Heart right ventricle (tissue), 16 donors: ENCODE data around the gene TSHR. TPM values are rescaled to one million over a fixed set of nuclear protein-coding genes. Genes with fewer than 3 reads are reported as not detected.

ENCODE experiments used
- ATAC-seq, 8 donors: fragments of 200-7000 bp; cut with Tn5 transposase; one replicate each; pipeline ENCODE4 v1.9.1; 2020; ENCODE audit warnings: mild to moderate bottlenecking in 8 of 8, moderate library complexity in 8 of 8, moderate number of reproducible peaks in 1 of 8
- DNase-seq, 2 donors: peaks; one replicate each; pipeline ENCODE4 v3.0.0-alpha.2; 2020
- H3K27ac ChIP-seq, 10 donors: fragments of 200-600 bp; sonication (generic) in 2 of 10; one replicate each; pipeline versions ENCODE4 v1.5.0 to v1.8.0; 2020 to 2022; ENCODE audit warnings: mild to moderate bottlenecking in 3 of 10
- H3K27me3 ChIP-seq, 7 donors: fragments of 200-600 bp; one replicate each; pipeline ENCODE4 v1.8.0; 2021 to 2022; ENCODE audit warnings: mild to moderate bottlenecking in 2 of 7
- H3K36me3 ChIP-seq, 9 donors: fragments of 200-600 bp; sonication (generic) in 1 of 9; one replicate each; pipeline versions ENCODE4 v1.5.0 to v1.8.0; 2020 to 2022; ENCODE audit warnings: mild to moderate bottlenecking in 2 of 9
- H3K4me1 ChIP-seq, 9 donors: fragments of 200-600 bp; sonication (generic) in 1 of 9; one replicate each; pipeline versions ENCODE4 v1.5.0 to v1.8.0; 2020 to 2022; ENCODE audit warnings: mild to moderate bottlenecking in 4 of 9
- H3K4me3 ChIP-seq, 10 donors: fragments of 200-600 bp; sonication (generic) in 2 of 10; one replicate each; pipeline versions ENCODE4 v1.5.0 to v1.8.0; 2020 to 2022; ENCODE audit warnings: mild to moderate bottlenecking in 7 of 10, moderate library complexity in 2 of 10
- H3K9me3 ChIP-seq, 11 donors: fragments of 200-600 bp in 10 of 11; sonication (generic) in 2 of 11; one replicate each; pipeline versions ENCODE4 v1.5.0 to v1.8.0; 2013 to 2022; ENCODE audit warnings: mild to moderate bottlenecking in 2 of 11, control low read depth in 1 of 11, moderate library complexity in 1 of 11
- CTCF ChIP-seq, 9 donors: fragments of 200-600 bp; sonication (generic) in 2 of 9; IDR thresholded peaks; one replicate each; pipeline versions ENCODE4 v1.5.0 to v1.8.0; 2021 to 2022; ENCODE audit warnings: antibody characterized with exemption in 9 of 9, mild to moderate bottlenecking in 5 of 9, moderate library complexity in 1 of 9
- WGBS, 2 donors: extraction: QIAGEN DNeasy Blood & Tissue Kit; methylation state at CpG; one replicate each; pipeline ENCODE4 v1.1.7; 2013; ENCODE audit warnings: inconsistent platforms in 1 of 2; 5-methylcytosine and 5-hydroxymethylcytosine counted together
- intact Hi-C, 10 donors: fragments of 100-400 bp; cut with DNase I; formaldehyde crosslinking; loops; one replicate each; pipeline versions ENCODE4 v1.11.1 to v1.14.2; 2022
- polyA plus RNA-seq, 2 donors: library from polyadenylated mRNA; stranded (reverse); fragments of 200-250 nt; gene quantifications; one replicate each; pipeline ENCODE4 v1.2.3, GENCODE V29; 2013
- total RNA-seq, 10 donors: library from RNA; stranded (reverse); fragmentation: NEBNext Ultra II Directional in 3 of 10; extraction: Animal tissue kit (Norgen Biotek cat#: 25700) in 3 of 10; gene quantifications; one replicate each; pipeline versions ENCODE4 v1.2.1 to v1.2.4, GENCODE V29; 2021 to 2023
- donor health status: Arrhythmogenic right ventricular cardiomyopathy.
- donor health status: ischemic (EF 13 %, LVEDD 7.1; RV severe dilation, severe dysfunction).
- donor health status: healthy with polysubstance abuse.
- donor health status: DM: no; HTN: yes; CAD: no.
- donor health status: DM: no; HTN: no; CAD: no.
- donor health status: ischemic (EF 25% LVEDD 6.9; RV normal size, moderate dysfunction).
- donor health status: ischemic (EF 25% LVEDD 5.7; RV mildly dilated, moderate dysfunction).
- donor health status: healthy.
- donor health status: DM: yes; HTN: yes; CAD: no.
- donor health status: Ischemic cardiomyopathy.
- donor health status: ischemic (EF 35%, LVEDD 5.7; RV mildly dilated, moderate dysfunction).
- donor health status: nonischemic (EF 11% LVEDD 7.7; RV severe dilation, severe dysfunction).
- donor health status: DM: yes; HTN: yes; CAD: no.
- donor health status: PGD.
- donor health status: ischemic (EF 29% LVEDD 5.4; RV normal size, mild dysfunction).
- donor health status: nonischemic (EF 23%, LVEDD 6.1; RV moderate dilation, normal function).

TSHR gene
- total and polyA plus RNA-seq, 12 donors, result 0.04 TPM; not detected in 11

- TF ChIP-seq CTCF (IDR thresholded peaks at IDR 0.05), result no peak
- Histone ChIP-seq H3K27ac (no peak overlapping the region), H3K4me3 (no peak overlapping the region), H3K4me1 (no peaks in the 10 kb centered on the region), H3K9me3 (no peaks in the 10 kb centered on the region), H3K36me3 (peaks cover 0 to 7% (median 0%) of the 10 kb centered on the region in 9 donors), H3K27me3 (no peaks in the 10 kb centered on the region)
- 90 to 94% methylated on average over 1 of the region's 1 CpG for WGBS, 2 donors
- ATAC-seq (no peak), DNase-seq (no peak)
- intact Hi-C loops, result no loop called here
Measured at GRCh38 chr14:81157431-81157830, 202.0 kb downstream of the TSHR start.

GRCh38 chr14:81161088-81161487 is 205.7 kb downstream of the TSHR start:
- DNase-seq, result no peak
- no peak for TF ChIP-seq CTCF (IDR thresholded peaks at IDR 0.05)
- 87 to 90% methylated on average over 7 of the region's 7 CpGs for WGBS, 2 donors
- Histone ChIP-seq H3K27ac (no peak overlapping the region), H3K36me3 (no peaks in the 10 kb centered on the region), H3K27me3 (no peaks in the 10 kb centered on the region), H3K4me3 (no peak overlapping the region), H3K4me1 (peaks cover 0 to 13% (median 0%) of the 10 kb centered on the region in 9 donors), H3K9me3 (no peaks in the 10 kb centered on the region)
- intact Hi-C loops, result loop anchor here in 4 of 10 donors (10.0 kb wide), 2 partner anchors 166 to 206 kb away; partner anchors contain the start of gene TSHR (in 3 of the 4)
- no peak for ATAC-seq

GRCh38 chr14:81161749-81162148 is 206.3 kb downstream of the TSHR start:
- no peak for TF ChIP-seq CTCF (IDR thresholded peaks at IDR 0.05)
- no peaks in the 10 kb centered on the region for H3K27me3 ChIP-seq
- no peaks in the 10 kb centered on the region for H3K9me3 ChIP-seq
- no peak overlapping the region for H3K27ac ChIP-seq
- no peak for DNase-seq
- H3K4me1 ChIP-seq, result peaks cover 0 to 13% (median 0%) of the 10 kb centered on the region in 9 donors
- H3K4me3 ChIP-seq, result no peak overlapping the region
- H3K36me3 ChIP-seq, result no peaks in the 10 kb centered on the region
- intact Hi-C loops, result loop anchor here in 5 of 10 donors (2.0 to 10.0 kb wide), 3 partner anchors 165 to 207 kb away; partner anchors contain the start of gene TSHR (in 3 of the 5)
- no peak for ATAC-seq
- 45 to 52% methylated on average over 1 of the region's 1 CpG for WGBS, 2 donors

GRCh38 chr14:81162941-81163340 is 207.5 kb downstream of the TSHR start:
- no peak overlapping the region for H3K4me3 ChIP-seq
- no peak for DNase-seq
- 75 to 79% methylated on average over 3 of the region's 3 CpGs for WGBS, 2 donors
- no peaks in the 10 kb centered on the region for H3K9me3 ChIP-seq
- H3K4me1 ChIP-seq, result peaks cover 0 to 13% (median 0%) of the 10 kb centered on the region in 9 donors
- no peak for TF ChIP-seq CTCF (IDR thresholded peaks at IDR 0.05)
- ATAC-seq, result no peak
- no peak overlapping the region for H3K27ac ChIP-seq
- H3K27me3 ChIP-seq, result no peaks in the 10 kb centered on the region
- intact Hi-C loops, result loop anchor here in 5 of 10 donors (2.0 to 10.0 kb wide), 3 partner anchors 166 to 208 kb away; partner anchors contain the start of gene TSHR (in 3 of the 5)
- H3K36me3 ChIP-seq, result no peaks in the 10 kb centered on the region
